Measurements from ENCODE around the gene PLXNA2. TPM values are rescaled to one million over a fixed set of nuclear protein-coding genes. Genes with fewer than 3 reads are reported as not detected.

The PLXNA2 gene
- total and polyA plus RNA-seq, 2 of the 8 experiments (the other 6 are each of a cell fraction or from before 2014, with no cell fraction given), result 0.33 to 1.5 TPM

- H3K4me2 ChIP-seq (ENCODE audit: insufficient read depth in 1 of 2, low read depth in 2 of 2, low read length in 2 of 2), result no peak overlapping the region
- no peak overlapping the region for H2BK15ac ChIP-seq (ENCODE audit: low read length)
- H3K4me3 ChIP-seq (ENCODE audit: extremely low read depth in 1 of 4, insufficient read depth in 2 of 4, low read depth in 3 of 4, low read length in 4 of 4), result no peak overlapping the region
- H4K8ac ChIP-seq (ENCODE audit: extremely low read depth, insufficient read depth, low read length), result no peak overlapping the region
- no peak overlapping the region for H3K23ac ChIP-seq (ENCODE audit: insufficient read length)
- no peaks in the 10 kb centered on the region for H3K79me1 ChIP-seq (ENCODE audit: low read depth, low read length)
- H3K36me3 ChIP-seq (ENCODE audit: control insufficient read depth in 2 of 4, insufficient read depth in 4 of 4, low read length in 3 of 4), result no peaks in the 10 kb centered on the region
- H3K9me3 ChIP-seq (ENCODE audit: insufficient read depth in 2 of 2, low read depth in 1 of 2, low read length in 1 of 2), result no peaks in the 10 kb centered on the region
- no peaks in the 10 kb centered on the region for H3K79me2 ChIP-seq (ENCODE audit: control insufficient read depth in 1 of 2, insufficient read depth in 2 of 2, low read length in 2 of 2)
- TF ChIP-seq SRF (IDR thresholded peaks at IDR 0.05; ENCODE audit: low read depth, low read length) (no peak), NRF1 (IDR thresholded peaks at IDR 0.05; ENCODE audit: low read depth, low read length) (no peak), SIN3A (conservative IDR thresholded peaks at IDR 0.05 in 1 of 2, IDR thresholded peaks at IDR 0.05 in 1 of 2; ENCODE audit: low read depth in 1 of 2, low read length in 2 of 2) (no peak), TAF7 (optimal IDR thresholded peaks at IDR 0.05; ENCODE audit: borderline replicate concordance, low read depth, low read length) (no peak), ASH2L (IDR thresholded peaks at IDR 0.05; ENCODE audit: low read length) (no peak)
- H2AK5ac ChIP-seq (ENCODE audit: low read depth, low read length), result no peak overlapping the region
- H2BK5ac ChIP-seq (ENCODE audit: low read depth, low read length), result no peak overlapping the region
- DNase-seq (ENCODE audit: low read depth in 1 of 2, low spot score in 2 of 2) (no peak), FAIRE-seq (no peak)
- no peak overlapping the region for H2BK20ac ChIP-seq (ENCODE audit: low read length)
- H4K20me1 ChIP-seq (replicated peaks in 1 of 2; ENCODE audit: control insufficient read depth in 1 of 2, insufficient read depth in 2 of 2, low read length in 2 of 2), result no peaks in the 10 kb centered on the region
- 90% methylated on average over 5 of the region's 5 CpGs; no CpG with 5 or more reads in 1 of the 2 experiments for WGBS, 2 experiments (ENCODE audit: extremely low coverage in 1 of 2, insufficient coverage in 1 of 2, insufficient read length in 1 of 2, insufficient replicate concordance in 2 of 2, low coverage in 1 of 2, low lambda C conversion rate in 2 of 2, missing lambda C conversion rate in 1 of 2)
- H2BK12ac ChIP-seq (ENCODE audit: low read depth, low read length), result no peak overlapping the region
- H3K4ac ChIP-seq (replicated peaks; ENCODE audit: insufficient read length, low read depth, low read length), result no peak overlapping the region
- H2AFZ ChIP-seq (ENCODE audit: low read length), result no peak overlapping the region
- H3K56ac ChIP-seq (replicated peaks; ENCODE audit: insufficient read length, low read depth, low read length), result no peak overlapping the region
- no peak overlapping the region for H3K14ac ChIP-seq (ENCODE audit: insufficient read length)
- H4K5ac ChIP-seq (ENCODE audit: insufficient read length, low read depth, low read length), result no peak overlapping the region
- no peak overlapping the region for H3K18ac ChIP-seq (ENCODE audit: extremely low read depth, low read length)
- no peaks in the 10 kb centered on the region for H3K27me3 ChIP-seq (replicated peaks in 1 of 4; ENCODE audit: control insufficient read depth in 3 of 4, extremely low read depth in 1 of 4, insufficient read depth in 3 of 4, low read length in 3 of 4)
- POLR2A ChIA-PET (ENCODE audit: partially characterized antibody), result no interaction called here
- no peaks in the 10 kb centered on the region for H3K23me2 ChIP-seq (ENCODE audit: low read depth, low read length)
- H4K91ac ChIP-seq (replicated peaks; ENCODE audit: insufficient read length, low read length), result no peak overlapping the region
- H3K27ac ChIP-seq (ENCODE audit: low read depth, low read length), result no peak overlapping the region
- CTCF ChIA-PET (ENCODE audit: partially characterized antibody), result interaction anchor here (0.6 to 2.0 kb wide), 3 partner anchors 105 to 821 kb away, joined by 3 to 7 read pairs (median 3); no protein-coding TSS in a partner anchor
- no peak overlapping the region for H2BK120ac ChIP-seq (replicated peaks; ENCODE audit: low read depth, low read length)
- no peak overlapping the region for H3K9ac ChIP-seq (replicated peaks in 1 of 4; ENCODE audit: extremely low read depth in 1 of 4, low read depth in 3 of 4, low read length in 3 of 4)
- no peaks in the 10 kb centered on the region; a peak in 1 of 7 replicates for H3K4me1 ChIP-seq (replicated peaks in 1 of 4; ENCODE audit: control insufficient read depth in 3 of 4, insufficient read depth in 4 of 4, low read length in 3 of 4)
Measured at GRCh38 chr1:207990455-207990854, 253.7 kb downstream of the PLXNA2 start.
